ENCODE results near the gene ASCL2.

The ASCL2 gene

GRCh38 chr11:2222451-2222850 lies 47.9 kb downstream of the ASCL2 start:
- no peak overlapping the region for H2BK5ac ChIP-seq (ENCODE audit: low read depth, low read length, poor library complexity, severe bottlenecking)
- DNase-seq: no peak
- H3K4me1 ChIP-seq (ENCODE audit: control insufficient read depth, insufficient read depth, low read depth, low read length): no peaks in the 10 kb centered on the region

GRCh38 chr11:2221591-2221990 lies 48.8 kb downstream of the ASCL2 start:
- Histone ChIP-seq H3K9me3 (ENCODE audit: control insufficient read depth, low read length) (peaks cover 25% of the 10 kb centered on the region), H3K4me3 (ENCODE audit: insufficient read depth in 1 of 2, low read depth in 1 of 2, low read length in 2 of 2) (no peak overlapping the region), H3K18ac (ENCODE audit: low read depth in 1 of 2, low read length in 2 of 2) (no peak overlapping the region), H3K9ac (ENCODE audit: low read length) (no peak overlapping the region), H3K79me1 (replicated peaks; ENCODE audit: low read length, poor library complexity, severe bottlenecking) (no peaks in the 10 kb centered on the region), H2AFZ (ENCODE audit: low read depth, low read length) (no peak overlapping the region), H2BK120ac (ENCODE audit: low read depth, low read length) (no peak overlapping the region), H3K36me3 (ENCODE audit: control insufficient read depth in 1 of 2, insufficient read depth in 2 of 2, low read depth in 1 of 2, low read length in 2 of 2) (no peaks in the 10 kb centered on the region), H4K8ac (ENCODE audit: low read length) (no peak overlapping the region), H3K4ac (ENCODE audit: low read depth in 1 of 2, low read length in 2 of 2) (no peak overlapping the region), H3K4me1 (ENCODE audit: control insufficient read depth, insufficient read depth, low read depth, low read length) (no peaks in the 10 kb centered on the region), H3K27me3 (ENCODE audit: control insufficient read depth in 1 of 2, insufficient read depth in 1 of 2, low read length in 2 of 2) (peaks cover 64 to 68% of the 10 kb centered on the region in 2 experiments), H2BK12ac (ENCODE audit: low read length in 2 of 2) (no peak overlapping the region), H2BK15ac (ENCODE audit: low read depth, poor library complexity, severe bottlenecking) (no peak overlapping the region), H2AK5ac (ENCODE audit: low read length, severe bottlenecking) (no peak overlapping the region), H3K27ac (ENCODE audit: low read length, poor library complexity, severe bottlenecking) (no peak overlapping the region), H3K14ac (ENCODE audit: low read length in 2 of 2) (no peak overlapping the region), H3K23ac (ENCODE audit: low read length in 2 of 2) (no peak overlapping the region), H3K4me2 (ENCODE audit: low read length, poor library complexity, severe bottlenecking) (no peak overlapping the region), H4K91ac (ENCODE audit: low read length) (no peak overlapping the region), H2BK5ac (ENCODE audit: low read depth, low read length, poor library complexity, severe bottlenecking) (no peak overlapping the region)
- WGBS: 71% methylated on average over 1 of the region's 1 CpG
- no peak for DNase-seq

More at GRCh38 chr11:2222451-2222850, 47.9 kb downstream of the ASCL2 start:
- WGBS: 66% methylated on average over 4 of the region's 4 CpGs
- no peak overlapping the region for H2AFZ ChIP-seq (ENCODE audit: low read depth, low read length)
- no peak overlapping the region for H2BK15ac ChIP-seq (ENCODE audit: low read depth, poor library complexity, severe bottlenecking)
- no peak overlapping the region for H4K8ac ChIP-seq (ENCODE audit: low read length)
- no peaks in the 10 kb centered on the region for H3K79me1 ChIP-seq (replicated peaks; ENCODE audit: low read length, poor library complexity, severe bottlenecking)
- no peak overlapping the region for H2BK120ac ChIP-seq (ENCODE audit: low read depth, low read length)
- H3K9me3 ChIP-seq (ENCODE audit: control insufficient read depth, low read length): peaks cover 30% of the 10 kb centered on the region
- no peak overlapping the region for H2BK12ac ChIP-seq (ENCODE audit: low read length in 2 of 2)
- no peak overlapping the region for H3K9ac ChIP-seq (ENCODE audit: low read length)
- no peak overlapping the region for H3K18ac ChIP-seq (ENCODE audit: low read depth in 1 of 2, low read length in 2 of 2)
- H3K27ac ChIP-seq (ENCODE audit: low read length, poor library complexity, severe bottlenecking): no peak overlapping the region
- H4K91ac ChIP-seq (ENCODE audit: low read length): no peak overlapping the region
- H3K36me3 ChIP-seq (ENCODE audit: control insufficient read depth in 1 of 2, insufficient read depth in 2 of 2, low read depth in 1 of 2, low read length in 2 of 2): no peaks in the 10 kb centered on the region
- H3K27me3 ChIP-seq (ENCODE audit: control insufficient read depth in 1 of 2, insufficient read depth in 1 of 2, low read length in 2 of 2): peaks cover 56 to 60% of the 10 kb centered on the region in 2 experiments
- no peak overlapping the region for H2AK5ac ChIP-seq (ENCODE audit: low read length, severe bottlenecking)
- H3K4me3 ChIP-seq (ENCODE audit: insufficient read depth in 1 of 2, low read depth in 1 of 2, low read length in 2 of 2): no peak overlapping the region
- no peak overlapping the region for H3K4ac ChIP-seq (ENCODE audit: low read depth in 1 of 2, low read length in 2 of 2)
- H3K14ac ChIP-seq (ENCODE audit: low read length in 2 of 2): no peak overlapping the region
- H3K23ac ChIP-seq (ENCODE audit: low read length in 2 of 2): no peak overlapping the region
- H3K4me2 ChIP-seq (ENCODE audit: low read length, poor library complexity, severe bottlenecking): no peak overlapping the region

DNA sequence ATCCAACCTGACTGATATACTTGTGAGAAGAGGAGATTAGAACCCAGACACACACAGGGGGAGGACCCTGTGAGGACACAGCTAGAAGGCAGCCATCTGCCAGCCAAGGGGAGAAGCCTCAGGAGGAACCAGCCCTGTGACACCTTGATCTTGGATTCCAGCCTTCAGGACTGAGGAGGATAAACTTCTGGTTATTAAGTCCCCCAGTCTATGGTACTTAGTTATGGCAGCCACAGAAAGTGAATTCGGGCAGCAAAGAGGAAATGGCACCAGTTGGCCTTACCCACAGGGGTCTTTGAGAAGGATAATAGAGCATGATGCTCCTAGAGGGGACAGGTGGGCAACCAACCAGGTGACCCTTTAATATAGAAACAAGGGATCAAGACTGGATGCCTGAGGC lies 49.4 kb downstream of the ASCL2 start:
- H3K4me2 ChIP-seq (ENCODE audit: low read length, poor library complexity, severe bottlenecking): no peak overlapping the region
- no peak overlapping the region for H3K4me3 ChIP-seq (ENCODE audit: insufficient read depth in 1 of 2, low read depth in 1 of 2, low read length in 2 of 2)
- no peak overlapping the region for H3K4ac ChIP-seq (ENCODE audit: low read depth in 1 of 2, low read length in 2 of 2)
- no peak overlapping the region for H2BK5ac ChIP-seq (ENCODE audit: low read depth, low read length, poor library complexity, severe bottlenecking)
- H2BK15ac ChIP-seq (ENCODE audit: low read depth, poor library complexity, severe bottlenecking): no peak overlapping the region
- H2BK120ac ChIP-seq (ENCODE audit: low read depth, low read length): no peak overlapping the region
- H4K8ac ChIP-seq (ENCODE audit: low read length): no peak overlapping the region
- H3K79me1 ChIP-seq (replicated peaks; ENCODE audit: low read length, poor library complexity, severe bottlenecking): no peaks in the 10 kb centered on the region
- no peak overlapping the region for H3K9ac ChIP-seq (ENCODE audit: low read length)
- 73% methylated on average over 1 of the region's 1 CpG for WGBS
- H3K14ac ChIP-seq (ENCODE audit: low read length in 2 of 2): no peak overlapping the region
- peaks cover 25% of the 10 kb centered on the region for H3K9me3 ChIP-seq (ENCODE audit: control insufficient read depth, low read length)
- no peak overlapping the region for H3K27ac ChIP-seq (ENCODE audit: low read length, poor library complexity, severe bottlenecking)
- no peak overlapping the region for H2AFZ ChIP-seq (ENCODE audit: low read depth, low read length)
- DNase-seq: no peak
- H4K91ac ChIP-seq (ENCODE audit: low read length): no peak overlapping the region
- no peaks in the 10 kb centered on the region for H3K36me3 ChIP-seq (ENCODE audit: control insufficient read depth in 1 of 2, insufficient read depth in 2 of 2, low read depth in 1 of 2, low read length in 2 of 2)
- H2AK5ac ChIP-seq (ENCODE audit: low read length, severe bottlenecking): no peak overlapping the region
- H3K23ac ChIP-seq (ENCODE audit: low read length in 2 of 2): no peak overlapping the region
- H3K18ac ChIP-seq (ENCODE audit: low read depth in 1 of 2, low read length in 2 of 2): no peak overlapping the region
- H3K27me3 ChIP-seq (ENCODE audit: control insufficient read depth in 1 of 2, insufficient read depth in 1 of 2, low read length in 2 of 2): peaks cover 69 to 71% of the 10 kb centered on the region in 2 experiments
- H2BK12ac ChIP-seq (ENCODE audit: low read length in 2 of 2): no peak overlapping the region
- no peaks in the 10 kb centered on the region for H3K4me1 ChIP-seq (ENCODE audit: control insufficient read depth, insufficient read depth, low read depth, low read length)

- Histone ChIP-seq H3K4me1 (ENCODE audit: control insufficient read depth, insufficient read depth, low read depth, low read length) (no peaks in the 10 kb centered on the region), H3K4ac (ENCODE audit: low read depth in 1 of 2, low read length in 2 of 2) (no peak overlapping the region), H3K14ac (ENCODE audit: low read length in 2 of 2) (no peak overlapping the region), H3K4me3 (ENCODE audit: insufficient read depth in 1 of 2, low read depth in 1 of 2, low read length in 2 of 2) (no peak overlapping the region), H3K27ac (ENCODE audit: low read length, poor library complexity, severe bottlenecking) (no peak overlapping the region), H3K4me2 (ENCODE audit: low read length, poor library complexity, severe bottlenecking) (no peak overlapping the region), H3K36me3 (ENCODE audit: control insufficient read depth in 1 of 2, insufficient read depth in 2 of 2, low read depth in 1 of 2, low read length in 2 of 2) (no peaks in the 10 kb centered on the region), H3K79me1 (replicated peaks; ENCODE audit: low read length, poor library complexity, severe bottlenecking) (no peaks in the 10 kb centered on the region), H2BK5ac (ENCODE audit: low read depth, low read length, poor library complexity, severe bottlenecking) (no peak overlapping the region), H3K9ac (ENCODE audit: low read length) (no peak overlapping the region), H3K18ac (ENCODE audit: low read depth in 1 of 2, low read length in 2 of 2) (no peak overlapping the region), H3K9me3 (ENCODE audit: control insufficient read depth, low read length) (peaks cover 20% of the 10 kb centered on the region), H3K23ac (ENCODE audit: low read length in 2 of 2) (peak overlapping the region in 1 of 2 experiments; percentile 42), H3K27me3 (ENCODE audit: control insufficient read depth in 1 of 2, insufficient read depth in 1 of 2, low read length in 2 of 2) (peaks cover 67 to 71% of the 10 kb centered on the region in 2 experiments), H2BK120ac (ENCODE audit: low read depth, low read length) (no peak overlapping the region), H2AK5ac (ENCODE audit: low read length, severe bottlenecking) (no peak overlapping the region), H4K8ac (ENCODE audit: low read length) (no peak overlapping the region), H2BK12ac (ENCODE audit: low read length in 2 of 2) (no peak overlapping the region), H2BK15ac (ENCODE audit: low read depth, poor library complexity, severe bottlenecking) (no peak overlapping the region), H2AFZ (ENCODE audit: low read depth, low read length) (no peak overlapping the region), H4K91ac (ENCODE audit: low read length) (no peak overlapping the region)
- no peak for DNase-seq
- WGBS: 34% methylated on average over 3 of the region's 3 CpGs
These were observed 50.1 kb downstream of the ASCL2 start for GRCh38 chr11:2220173-2220771.

All from mesenchymal stem cell (in vitro differentiated cells and primary cell).